ENCODE measurements around the gene TST.

Gene TST

GRCh38 chr22:37032134-37032534 lies 12.9 kb upstream of the TST start:
- DNase-seq, result no peak

GRCh38 chr22:37030560-37031281 lies 11.5 kb upstream of the TST start:
- DNase-seq, result no peak

- DNase-seq, result no peak
Observed at GRCh38 chr22:37028692-37029674, 9.7 kb upstream of the TST start.

- DNase-seq, result no peak
Observed at GRCh38 chr22:37027556-37027955, 8.3 kb upstream of the TST start.

- no peak for DNase-seq
Observed at GRCh38 chr22:37026325-37026724, 7.1 kb upstream of the TST start.

GRCh38 chr22:37025500-37026070 lies 6.3 kb upstream of the TST start:
- no peak for DNase-seq

GRCh38 chr22:37024339-37025157 lies 5.3 kb upstream of the TST start:
- no peak for DNase-seq

GRCh38 chr22:37023743-37024338 lies 4.6 kb upstream of the TST start:
- DNase-seq, result no peak

GRCh38 chr22:37022483-37023337 lies 3.5 kb upstream of the TST start:
- no peak for DNase-seq

GRCh38 chr22:37021710-37022482 lies 2.6 kb upstream of the TST start:
- DNase-seq, result peak; percentile 51

- no peak for DNase-seq
Observed at GRCh38 chr22:37021041-37021440, 1.8 kb upstream of the TST start.

- DNase-seq, result no peak
Observed at GRCh38 chr22:37020192-37020479, 889 bp upstream of the TST start.

GRCh38 chr22:37018815-37019308 lies 385 bp downstream of the TST start:
- DNase-seq, result no peak

- no peak for DNase-seq
Observed at GRCh38 chr22:37018086-37018814, 997 bp downstream of the TST start.

- no peak for DNase-seq
Observed at GRCh38 chr22:37017356-37017755, 1.9 kb downstream of the TST start.

GRCh38 chr22:37016134-37016910 lies 2.9 kb downstream of the TST start:
- DNase-seq, result no peak

GRCh38 chr22:37015587-37015878 lies 3.7 kb downstream of the TST start:
- DNase-seq, result no peak

- DNase-seq, result no peak
Observed at GRCh38 chr22:37014835-37015586, 4.2 kb downstream of the TST start.

Data from T-helper 9 cell (primary cell).